ENCODE results near the gene DNAJC5G.

GRCh38 chr2:27249159-27249890 is 25.9 kb upstream of the DNAJC5G start:
- TF ChIP-seq CTCF (conservative IDR thresholded peaks at IDR 0.05 in 1 of 2, IDR thresholded peaks at IDR 0.05 in 1 of 2; ENCODE audit: extremely low read depth in 1 of 2, insufficient read depth in 1 of 2, low read depth in 1 of 2, low read length in 2 of 2) (no peak), EZH2 (IDR thresholded peaks at IDR 0.05; ENCODE audit: borderline replicate concordance, low read length) (no peak)

Data from mammary epithelial cell (primary cell).